Liver (tissue), 9 donors: ENCODE measurements around the gene FSIP1. TPM values are rescaled to one million over a fixed set of nuclear protein-coding genes. Genes with fewer than 3 reads are reported as not detected.

ENCODE experiments used
- DNase-seq: peaks from one replicate; pipeline ENCODE4 v3.0.0-alpha.2; 2017; ENCODE audit warnings: low spot score
- H3K27ac ChIP-seq, 2 donors: one replicate each; pipeline ENCODE4 v1.7.0; 2013; ENCODE audit warnings: inconsistent platforms in 2 of 2, low read length in 2 of 2, control low read depth in 1 of 2, low read depth in 1 of 2, mild to moderate bottlenecking in 1 of 2
- H3K27me3 ChIP-seq, 4 donors: one replicate each; pipeline versions ENCODE4 v1.6.1 to v1.7.0; 2013; ENCODE audit warnings: low read length in 3 of 4, inconsistent platforms in 1 of 4, mild to moderate bottlenecking in 1 of 4, moderate library complexity in 1 of 4; ENCODE audit not compliant: control insufficient read depth in 4 of 4, insufficient read depth in 4 of 4
- H3K36me3 ChIP-seq, 4 donors: one replicate each; pipeline versions ENCODE4 v1.6.1 to v1.7.0; 2013; ENCODE audit warnings: low read length in 3 of 4, mild to moderate bottlenecking in 3 of 4, low read depth in 1 of 4, moderate library complexity in 1 of 4; ENCODE audit not compliant: control insufficient read depth in 4 of 4, insufficient read depth in 3 of 4
- H3K4me1 ChIP-seq, 4 donors: one replicate each; pipeline versions ENCODE4 v1.6.1 to v1.7.0; 2013; ENCODE audit warnings: low read length in 3 of 4, mild to moderate bottlenecking in 3 of 4, moderate library complexity in 1 of 4; ENCODE audit not compliant: control insufficient read depth in 4 of 4, insufficient read depth in 4 of 4
- H3K4me3 ChIP-seq, 3 donors: one replicate each; pipeline versions ENCODE4 v1.6.1 to v1.7.0; 2013; ENCODE audit warnings: low read length in 3 of 3, control low read depth in 1 of 3, low read depth in 1 of 3, mild to moderate bottlenecking in 1 of 3
- H3K9ac ChIP-seq, 2 donors: one replicate each; pipeline ENCODE4 v1.7.0; 2013; ENCODE audit warnings: low read length in 2 of 2, mild to moderate bottlenecking in 2 of 2, moderate library complexity in 2 of 2, control low read depth in 1 of 2, low read depth in 1 of 2
- H3K9me3 ChIP-seq, 4 donors: one replicate each; pipeline versions ENCODE4 v1.6.1 to v1.7.0; 2013; ENCODE audit warnings: low read length in 3 of 4; ENCODE audit not compliant: control insufficient read depth in 4 of 4
- CTCF ChIP-seq: fragments of 150-350 bp; IDR thresholded peaks from 2 replicates; pipeline ENCODE4 v1.5.1; 2017; ENCODE audit warnings: improper control_type of control experiment, low read depth, low read length; ENCODE audit not compliant: missing input control
- EGR1 ChIP-seq, 2 donors: IDR thresholded peaks; 2 replicates each; pipeline ENCODE4 v1.6.1; 2016 to 2018; ENCODE audit warnings: antibody characterized with exemption in 2 of 2, low read depth in 2 of 2
- FOXA1 ChIP-seq: IDR thresholded peaks from 2 replicates; pipeline ENCODE4 v1.6.1; 2016; ENCODE audit warnings: antibody characterized with exemption
- FOXA2 ChIP-seq: IDR thresholded peaks from 2 replicates; pipeline ENCODE4 v1.6.1; 2016; ENCODE audit warnings: antibody characterized with exemption
- GABPA ChIP-seq, 2 donors: IDR thresholded peaks in 1 of 2; conservative IDR thresholded peaks in 1 of 2; 2 replicates each; pipeline ENCODE4 v1.6.1; 2016; ENCODE audit warnings: antibody characterized with exemption in 2 of 2, mild to moderate bottlenecking in 1 of 2, moderate library complexity in 1 of 2
- HNF4A ChIP-seq, 2 donors: conservative IDR thresholded peaks; 2 replicates each; pipeline ENCODE4 v1.6.1; 2016; ENCODE audit warnings: antibody characterized with exemption in 2 of 2, mild to moderate bottlenecking in 2 of 2
- HNF4G ChIP-seq: IDR thresholded peaks from 2 replicates; pipeline ENCODE4 v1.6.1; 2016; ENCODE audit warnings: antibody characterized with exemption
- JUND ChIP-seq, 2 donors: IDR thresholded peaks; 2 replicates each; pipeline ENCODE4 v1.6.1; 2016; ENCODE audit warnings: antibody characterized with exemption in 2 of 2
- MAX ChIP-seq: IDR thresholded peaks from 2 replicates; pipeline ENCODE4 v1.6.1; 2016; ENCODE audit warnings: antibody characterized with exemption
- RAD21 ChIP-seq, 2 donors: IDR thresholded peaks; 2 replicates each; pipeline ENCODE4 v1.6.1; 2016; ENCODE audit warnings: antibody characterized with exemption in 2 of 2, mild to moderate bottlenecking in 2 of 2
- RXRA ChIP-seq, 2 donors: IDR thresholded peaks; 2 replicates each; pipeline ENCODE4 v1.6.1; 2017 to 2018; ENCODE audit warnings: antibody characterized with exemption in 2 of 2, mild to moderate bottlenecking in 1 of 2
- SP1 ChIP-seq: IDR thresholded peaks from 2 replicates; pipeline ENCODE4 v1.6.1; 2018; ENCODE audit warnings: antibody characterized with exemption, mild to moderate bottlenecking
- TAF1 ChIP-seq: conservative IDR thresholded peaks from 2 replicates; pipeline ENCODE4 v1.6.1; 2016; ENCODE audit warnings: antibody characterized with exemption, mild to moderate bottlenecking
- YY1 ChIP-seq: IDR thresholded peaks from 2 replicates; pipeline ENCODE4 v1.6.1; 2016; ENCODE audit warnings: antibody characterized with exemption, mild to moderate bottlenecking
- polyA plus RNA-seq, 2 donors: library from polyadenylated mRNA; stranded (reverse) in 1 of 2; unstranded in 1 of 2; fragments of 200-250 nt in 1 of 2; fragments of >200 nt in 1 of 2; fragmentation: Nextera tagmentation in 1 of 2; extraction: Ambion mirVana in 1 of 2; gene quantifications; one replicate each; pipeline versions ENCODE4 v1.2.1 to v1.2.3, GENCODE V29; 2013 to 2015
- total RNA-seq, 2 donors: library from RNA; depleted of rRNA; stranded (reverse); fragments of >200 nt; gene quantifications; one replicate each; pipeline ENCODE4 v1.2.3, GENCODE V29; 2014
- TF ChIP-seq, protein P1 (sequence below): IDR thresholded peaks from 2 replicates; pipeline ENCODE4 v1.6.1; 2016; ENCODE audit warnings: antibody characterized with exemption, mild to moderate bottlenecking
- TF ChIP-seq, protein P2 (sequence below): IDR thresholded peaks from 2 replicates; pipeline ENCODE4 v1.6.1; 2016; ENCODE audit warnings: antibody characterized with exemption
- donor health status: healthy.
- donor health status: healthy.
- donor health status: healthy.
- donor health status: healthy.
- donor health status: healthy.

FSIP1 gene
- total and polyA plus RNA-seq, 4 donors: 0.05 to 0.29 (median 0.13) TPM

- Histone ChIP-seq H3K4me3 (no peak overlapping the region), H3K4me1 (peaks cover 0 to 7% (median 3%) of the 10 kb centered on the region in 4 donors), H3K27ac (no peak overlapping the region), H3K9me3 (peaks cover 3 to 19% (median 7%) of the 10 kb centered on the region in 4 donors), H3K27me3 (no peaks in the 10 kb centered on the region), H3K9ac (no peak overlapping the region), H3K36me3 (no peaks in the 10 kb centered on the region)
- DNase-seq: no peak
- TF ChIP-seq, protein P1, sequence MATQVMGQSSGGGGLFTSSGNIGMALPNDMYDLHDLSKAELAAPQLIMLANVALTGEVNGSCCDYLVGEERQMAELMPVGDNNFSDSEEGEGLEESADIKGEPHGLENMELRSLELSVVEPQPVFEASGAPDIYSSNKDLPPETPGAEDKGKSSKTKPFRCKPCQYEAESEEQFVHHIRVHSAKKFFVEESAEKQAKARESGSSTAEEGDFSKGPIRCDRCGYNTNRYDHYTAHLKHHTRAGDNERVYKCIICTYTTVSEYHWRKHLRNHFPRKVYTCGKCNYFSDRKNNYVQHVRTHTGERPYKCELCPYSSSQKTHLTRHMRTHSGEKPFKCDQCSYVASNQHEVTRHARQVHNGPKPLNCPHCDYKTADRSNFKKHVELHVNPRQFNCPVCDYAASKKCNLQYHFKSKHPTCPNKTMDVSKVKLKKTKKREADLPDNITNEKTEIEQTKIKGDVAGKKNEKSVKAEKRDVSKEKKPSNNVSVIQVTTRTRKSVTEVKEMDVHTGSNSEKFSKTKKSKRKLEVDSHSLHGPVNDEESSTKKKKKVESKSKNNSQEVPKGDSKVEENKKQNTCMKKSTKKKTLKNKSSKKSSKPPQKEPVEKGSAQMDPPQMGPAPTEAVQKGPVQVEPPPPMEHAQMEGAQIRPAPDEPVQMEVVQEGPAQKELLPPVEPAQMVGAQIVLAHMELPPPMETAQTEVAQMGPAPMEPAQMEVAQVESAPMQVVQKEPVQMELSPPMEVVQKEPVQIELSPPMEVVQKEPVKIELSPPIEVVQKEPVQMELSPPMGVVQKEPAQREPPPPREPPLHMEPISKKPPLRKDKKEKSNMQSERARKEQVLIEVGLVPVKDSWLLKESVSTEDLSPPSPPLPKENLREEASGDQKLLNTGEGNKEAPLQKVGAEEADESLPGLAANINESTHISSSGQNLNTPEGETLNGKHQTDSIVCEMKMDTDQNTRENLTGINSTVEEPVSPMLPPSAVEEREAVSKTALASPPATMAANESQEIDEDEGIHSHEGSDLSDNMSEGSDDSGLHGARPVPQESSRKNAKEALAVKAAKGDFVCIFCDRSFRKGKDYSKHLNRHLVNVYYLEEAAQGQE: no peak
- TF ChIP-seq EGR1 (IDR thresholded peaks at IDR 0.05; ENCODE audit: low read depth in 2 of 2) (no peak), TAF1 (no peak), GABPA (IDR thresholded peaks at IDR 0.05 in 1 of 2, conservative IDR thresholded peaks at IDR 0.05 in 1 of 2) (no peak), FOXA2 (no peak), HNF4G (no peak), FOXA1 (no peak), RAD21 (IDR thresholded peaks at IDR 0.05) (no peak), HNF4A (conservative IDR thresholded peaks at IDR 0.05) (no peak), CTCF (no peak), MAX (no peak), RXRA (IDR thresholded peaks at IDR 0.05) (no peak), YY1 (no peak)
- TF ChIP-seq, protein P2, sequence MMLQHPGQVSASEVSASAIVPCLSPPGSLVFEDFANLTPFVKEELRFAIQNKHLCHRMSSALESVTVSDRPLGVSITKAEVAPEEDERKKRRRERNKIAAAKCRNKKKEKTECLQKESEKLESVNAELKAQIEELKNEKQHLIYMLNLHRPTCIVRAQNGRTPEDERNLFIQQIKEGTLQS: no peak
Measured at GRCh38 chr15:39613271-39613670, 169.4 kb downstream of the FSIP1 start.

DNA sequence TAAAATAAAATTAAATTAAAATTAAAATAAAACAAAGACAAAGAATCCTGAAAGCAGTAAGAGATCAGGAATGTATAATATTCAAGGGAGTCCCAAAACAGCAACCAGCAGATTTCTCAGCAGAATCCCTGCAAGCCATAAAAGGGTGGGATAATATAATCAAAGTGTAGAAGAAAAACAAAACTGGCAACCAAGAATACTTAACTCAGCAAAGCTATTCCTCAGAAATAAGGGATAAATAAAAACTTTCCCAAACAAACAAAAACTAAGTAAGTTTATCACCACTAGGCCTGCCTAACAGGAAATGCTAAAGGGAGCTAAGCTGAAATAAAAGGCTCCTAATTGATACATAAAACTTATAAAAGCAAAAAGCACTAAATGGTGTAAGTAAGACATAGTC is 172.0 kb downstream of the FSIP1 start:
- Histone ChIP-seq H3K9ac (no peak overlapping the region), H3K36me3 (no peaks in the 10 kb centered on the region), H3K4me1 (no peaks in the 10 kb centered on the region), H3K4me3 (no peak overlapping the region), H3K27ac (no peak overlapping the region), H3K27me3 (no peaks in the 10 kb centered on the region), H3K9me3 (peaks cover 3 to 19% (median 7%) of the 10 kb centered on the region in 4 donors)
- TF ChIP-seq GABPA (IDR thresholded peaks at IDR 0.05 in 1 of 2, conservative IDR thresholded peaks at IDR 0.05 in 1 of 2) (no peak), JUND (IDR thresholded peaks at IDR 0.05) (no peak), EGR1 (IDR thresholded peaks at IDR 0.05; ENCODE audit: low read depth in 2 of 2) (no peak), SP1 (no peak), CTCF (no peak), RXRA (IDR thresholded peaks at IDR 0.05) (no peak), FOXA2 (no peak), RAD21 (IDR thresholded peaks at IDR 0.05) (no peak), TAF1 (no peak), HNF4A (conservative IDR thresholded peaks at IDR 0.05) (no peak), MAX (no peak), FOXA1 (no peak), YY1 (no peak)
- TF ChIP-seq, protein P1: no peak
- DNase-seq: no peak
